ENCODE measurements around the gene HBG2. TPM values are rescaled to one million over a fixed set of nuclear protein-coding genes. Genes with fewer than 3 reads are reported as not detected.
"Not testable (repeated sequence)": the region's sequence is repeated elsewhere in the genome, so short reads cannot be mapped to it uniquely, and the experiment has no call there.

HBG2 gene
- total and polyA plus RNA-seq, 2 of the 8 experiments (the other 6 are each of a cell fraction or from before 2014, with no cell fraction given): 0.23 TPM; not detected in 1

GRCh38 chr11:5294342-5294995, 39.9 kb upstream of the HBG2 start:
- DNase-seq (ENCODE audit: low read depth in 1 of 2, low spot score in 2 of 2); H2AFZ ChIP-seq (ENCODE audit: low read length); H3K23ac ChIP-seq (ENCODE audit: insufficient read length); H3K4me1 ChIP-seq (replicated peaks in 1 of 4; ENCODE audit: control insufficient read depth in 3 of 4, insufficient read depth in 4 of 4, low read length in 3 of 4); H4K5ac ChIP-seq (ENCODE audit: insufficient read length, low read depth, low read length); H3K23me2 ChIP-seq (ENCODE audit: low read depth, low read length); H3K4me2 ChIP-seq (ENCODE audit: insufficient read depth in 1 of 2, low read depth in 2 of 2, low read length in 2 of 2); H4K91ac ChIP-seq (replicated peaks; ENCODE audit: insufficient read length, low read length); H4K8ac ChIP-seq (ENCODE audit: extremely low read depth, insufficient read depth, low read length); H3K79me1 ChIP-seq (ENCODE audit: low read depth, low read length); H3K4me3 ChIP-seq (ENCODE audit: extremely low read depth in 1 of 4, insufficient read depth in 2 of 4, low read depth in 3 of 4, low read length in 4 of 4); POLR2A ChIA-PET (ENCODE audit: partially characterized antibody); H3K79me2 ChIP-seq (ENCODE audit: control insufficient read depth in 1 of 2, insufficient read depth in 2 of 2, low read length in 2 of 2); H3K18ac ChIP-seq (ENCODE audit: extremely low read depth, low read length); H3K56ac ChIP-seq (replicated peaks; ENCODE audit: insufficient read length, low read depth, low read length); H2AK5ac ChIP-seq (ENCODE audit: low read depth, low read length); H3K36me3 ChIP-seq (ENCODE audit: control insufficient read depth in 2 of 4, insufficient read depth in 4 of 4, low read length in 3 of 4); H3K14ac ChIP-seq (ENCODE audit: insufficient read length); FAIRE-seq; H2BK15ac ChIP-seq (ENCODE audit: low read length); H4K20me1 ChIP-seq (replicated peaks in 1 of 2; ENCODE audit: control insufficient read depth in 1 of 2, insufficient read depth in 2 of 2, low read length in 2 of 2); H2BK12ac ChIP-seq (ENCODE audit: low read depth, low read length); H3K9me3 ChIP-seq (ENCODE audit: insufficient read depth in 2 of 2, low read depth in 1 of 2, low read length in 1 of 2); H3K27ac ChIP-seq (ENCODE audit: low read depth, low read length); H2BK20ac ChIP-seq (ENCODE audit: low read length); H2BK5ac ChIP-seq (ENCODE audit: low read depth, low read length); H3K9ac ChIP-seq (replicated peaks in 1 of 4; ENCODE audit: extremely low read depth in 1 of 4, low read depth in 3 of 4, low read length in 3 of 4); H3K27me3 ChIP-seq (replicated peaks in 1 of 4; ENCODE audit: control insufficient read depth in 3 of 4, extremely low read depth in 1 of 4, insufficient read depth in 3 of 4, low read length in 3 of 4); H2BK120ac ChIP-seq (replicated peaks; ENCODE audit: low read depth, low read length); H3K4ac ChIP-seq (replicated peaks; ENCODE audit: insufficient read length, low read depth, low read length): not testable (repeated sequence)
- WGBS, 2 experiments (ENCODE audit: extremely low coverage in 1 of 2, insufficient coverage in 1 of 2, insufficient read length in 1 of 2, insufficient replicate concordance in 2 of 2, low coverage in 1 of 2, low lambda C conversion rate in 2 of 2, missing lambda C conversion rate in 1 of 2): 94% methylated on average over 14 of the region's 41 CpGs; no CpG with 5 or more reads in 1 of the 2 experiments
- CTCF ChIA-PET (ENCODE audit: partially characterized antibody): interaction anchor here (1.2 to 2.3 kb wide), 6 partner anchors 16 to 170 kb away, joined by 3 to 9 read pairs (median 6); no protein-coding TSS in a partner anchor
- TF ChIP-seq CTCF (IDR thresholded peaks at IDR 0.05; ENCODE audit: control extremely low read depth in 1 of 3, insufficient read depth in 1 of 3, low read depth in 1 of 3, low read length in 3 of 3): peak in 1 of 3 experiments; percentile 0; a peak in 1 of 4 replicates
